ENCODE measurements around the gene FNBP1. TPM values are rescaled to one million over a fixed set of nuclear protein-coding genes. Genes with fewer than 3 reads are reported as not detected.
A peak's percentile ranks its signal among the peaks of the same experiment; 100 is the strongest.

FNBP1 gene
- total RNA-seq, 1 donor from 2014 or later, result 50.0 TPM

DNA sequence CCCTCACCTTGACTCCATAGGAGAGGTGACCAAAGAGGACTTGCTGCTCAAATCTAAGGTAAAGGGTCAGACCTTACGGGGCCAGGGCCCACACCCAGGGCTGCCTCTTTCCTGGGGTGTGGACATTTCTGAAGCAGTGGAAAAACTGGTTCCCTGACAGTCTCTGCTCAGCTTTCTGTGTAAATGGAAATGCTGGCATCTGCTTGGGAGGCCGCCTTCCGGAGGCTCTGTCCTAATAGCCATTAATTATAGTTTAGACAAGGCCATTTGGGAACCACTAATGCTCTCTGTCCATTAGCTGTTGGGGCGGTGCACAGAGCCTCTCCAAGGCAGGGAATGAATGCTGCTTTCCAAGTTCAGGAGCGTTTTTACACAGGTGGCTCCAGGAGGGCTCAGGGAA, 190.4 kb downstream of the FNBP1 start:
- H3K27me3 ChIP-seq, result no peaks in the 10 kb centered on the region
- H3K36me3 ChIP-seq, result peaks cover 59% of the 10 kb centered on the region
- ATAC-seq, result no peak
- no peaks in the 10 kb centered on the region for H3K4me1 ChIP-seq
- no peak for DNase-seq
- H3K27ac ChIP-seq, result no peak overlapping the region
- intact Hi-C loops (cut with DNase I), result no loop called here
- TF ChIP-seq, protein P1, sequence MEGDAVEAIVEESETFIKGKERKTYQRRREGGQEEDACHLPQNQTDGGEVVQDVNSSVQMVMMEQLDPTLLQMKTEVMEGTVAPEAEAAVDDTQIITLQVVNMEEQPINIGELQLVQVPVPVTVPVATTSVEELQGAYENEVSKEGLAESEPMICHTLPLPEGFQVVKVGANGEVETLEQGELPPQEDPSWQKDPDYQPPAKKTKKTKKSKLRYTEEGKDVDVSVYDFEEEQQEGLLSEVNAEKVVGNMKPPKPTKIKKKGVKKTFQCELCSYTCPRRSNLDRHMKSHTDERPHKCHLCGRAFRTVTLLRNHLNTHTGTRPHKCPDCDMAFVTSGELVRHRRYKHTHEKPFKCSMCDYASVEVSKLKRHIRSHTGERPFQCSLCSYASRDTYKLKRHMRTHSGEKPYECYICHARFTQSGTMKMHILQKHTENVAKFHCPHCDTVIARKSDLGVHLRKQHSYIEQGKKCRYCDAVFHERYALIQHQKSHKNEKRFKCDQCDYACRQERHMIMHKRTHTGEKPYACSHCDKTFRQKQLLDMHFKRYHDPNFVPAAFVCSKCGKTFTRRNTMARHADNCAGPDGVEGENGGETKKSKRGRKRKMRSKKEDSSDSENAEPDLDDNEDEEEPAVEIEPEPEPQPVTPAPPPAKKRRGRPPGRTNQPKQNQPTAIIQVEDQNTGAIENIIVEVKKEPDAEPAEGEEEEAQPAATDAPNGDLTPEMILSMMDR (IDR thresholded peaks at IDR 0.05), result no peak
- H3K4me3 ChIP-seq, result no peak overlapping the region
- no peaks in the 10 kb centered on the region for H3K9me3 ChIP-seq

DNA sequence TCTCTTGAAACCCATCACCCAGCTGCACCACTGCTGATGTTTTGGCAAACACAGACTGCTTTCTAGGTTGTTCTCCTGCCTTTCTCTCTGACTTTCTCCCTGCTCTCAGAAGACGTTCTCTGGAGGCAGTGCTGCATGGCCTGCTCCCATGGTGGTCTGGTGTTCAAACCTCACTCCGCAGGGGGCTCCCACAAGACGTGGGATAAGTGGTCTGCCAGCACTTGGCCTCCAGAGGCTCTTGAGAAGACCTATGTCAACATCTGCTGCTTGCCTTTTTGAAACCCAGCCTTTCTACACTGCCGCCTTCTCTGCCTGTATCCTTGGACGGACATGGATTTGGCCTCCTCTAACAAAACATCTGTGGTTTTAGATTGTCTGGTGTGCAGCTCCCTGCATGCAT, 191.2 kb downstream of the FNBP1 start:
- H3K36me3 ChIP-seq, result peaks cover 59% of the 10 kb centered on the region
- no peaks in the 10 kb centered on the region for H3K27me3 ChIP-seq
- no peak overlapping the region for H3K4me3 ChIP-seq
- TF ChIP-seq, protein P1 (IDR thresholded peaks at IDR 0.05), result no peak
- H3K4me1 ChIP-seq, result no peaks in the 10 kb centered on the region
- no peak overlapping the region for H3K27ac ChIP-seq
- ATAC-seq (no peak), DNase-seq (no peak)
- no peaks in the 10 kb centered on the region for H3K9me3 ChIP-seq
- intact Hi-C loops (cut with DNase I), result no loop called here

DNA sequence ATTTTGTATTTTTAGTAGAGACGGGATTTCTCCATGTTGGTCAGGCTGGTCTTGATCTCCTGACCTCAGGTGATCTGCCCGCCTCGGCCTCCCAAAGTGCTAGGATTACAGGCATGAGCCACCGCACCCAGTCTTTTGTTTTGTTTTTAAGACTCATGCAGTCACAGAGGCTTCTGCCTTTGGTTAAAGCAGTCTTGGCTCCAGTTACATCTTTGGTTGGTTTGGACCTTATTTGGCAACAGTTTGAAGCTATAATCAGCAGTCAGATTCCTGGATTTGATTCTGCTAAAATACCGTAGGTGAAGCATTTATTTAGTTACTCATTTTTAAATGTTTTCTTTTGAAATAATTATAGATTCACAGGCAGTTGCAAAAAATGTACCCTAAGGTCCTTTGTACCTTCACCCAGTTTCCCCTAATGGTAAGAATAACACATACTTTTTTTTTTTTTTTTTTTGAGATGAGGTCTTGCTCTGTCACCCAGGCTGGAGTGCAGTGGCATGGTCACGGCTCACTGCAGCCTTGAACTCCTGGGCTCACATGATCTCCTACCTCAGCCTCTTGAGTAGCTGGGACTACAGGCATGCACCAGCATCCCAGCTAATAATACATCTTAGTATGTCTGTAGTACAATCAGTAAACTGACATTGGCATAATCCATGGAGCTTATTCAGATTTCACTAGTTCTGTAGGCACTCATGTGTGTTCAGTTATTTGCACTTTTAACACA, 192.0 kb downstream of the FNBP1 start:
- H3K4me3 ChIP-seq, result no peak overlapping the region
- DNase-seq (no peak), ATAC-seq (no peak)
- H3K27ac ChIP-seq, result no peak overlapping the region
- no peaks in the 10 kb centered on the region for H3K27me3 ChIP-seq
- TF ChIP-seq, protein P1 (IDR thresholded peaks at IDR 0.05), result no peak
- H3K9me3 ChIP-seq, result no peaks in the 10 kb centered on the region
- H3K4me1 ChIP-seq, result no peaks in the 10 kb centered on the region
- intact Hi-C loops (cut with DNase I), result no loop called here
- peaks cover 51% of the 10 kb centered on the region for H3K36me3 ChIP-seq

DNA sequence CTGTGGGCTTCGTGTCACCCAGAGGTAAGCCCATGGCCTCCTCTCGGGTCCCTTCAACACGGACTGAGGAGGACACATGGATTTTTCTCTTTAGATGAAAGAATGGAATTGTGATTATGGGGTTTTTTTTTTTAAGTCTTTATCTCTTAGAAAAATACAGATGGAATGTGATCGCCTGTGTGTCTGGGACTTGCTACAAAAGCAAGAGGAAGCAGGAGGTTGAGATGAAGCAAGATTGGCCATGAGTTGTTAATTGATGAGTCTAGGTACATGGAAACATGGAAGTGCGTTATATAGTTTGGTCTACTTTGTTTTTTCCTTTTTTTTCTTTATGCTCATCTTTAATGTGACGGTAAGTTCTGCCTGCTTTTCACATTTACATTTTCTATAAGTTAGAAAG, 193.1 kb downstream of the FNBP1 start:
- no peak overlapping the region for H3K27ac ChIP-seq
- no peaks in the 10 kb centered on the region for H3K27me3 ChIP-seq
- no peaks in the 10 kb centered on the region for H3K4me1 ChIP-seq
- H3K9me3 ChIP-seq, result no peaks in the 10 kb centered on the region
- peaks cover 50% of the 10 kb centered on the region for H3K36me3 ChIP-seq
- no peak for DNase-seq
- H3K4me3 ChIP-seq, result no peak overlapping the region
- intact Hi-C loops (cut with DNase I), result loop anchor here (5.0 kb wide), 1 partner anchor 448 kb away; no protein-coding TSS in a partner anchor
- TF ChIP-seq, protein P1 (IDR thresholded peaks at IDR 0.05), result no peak
- no peak for ATAC-seq

DNA sequence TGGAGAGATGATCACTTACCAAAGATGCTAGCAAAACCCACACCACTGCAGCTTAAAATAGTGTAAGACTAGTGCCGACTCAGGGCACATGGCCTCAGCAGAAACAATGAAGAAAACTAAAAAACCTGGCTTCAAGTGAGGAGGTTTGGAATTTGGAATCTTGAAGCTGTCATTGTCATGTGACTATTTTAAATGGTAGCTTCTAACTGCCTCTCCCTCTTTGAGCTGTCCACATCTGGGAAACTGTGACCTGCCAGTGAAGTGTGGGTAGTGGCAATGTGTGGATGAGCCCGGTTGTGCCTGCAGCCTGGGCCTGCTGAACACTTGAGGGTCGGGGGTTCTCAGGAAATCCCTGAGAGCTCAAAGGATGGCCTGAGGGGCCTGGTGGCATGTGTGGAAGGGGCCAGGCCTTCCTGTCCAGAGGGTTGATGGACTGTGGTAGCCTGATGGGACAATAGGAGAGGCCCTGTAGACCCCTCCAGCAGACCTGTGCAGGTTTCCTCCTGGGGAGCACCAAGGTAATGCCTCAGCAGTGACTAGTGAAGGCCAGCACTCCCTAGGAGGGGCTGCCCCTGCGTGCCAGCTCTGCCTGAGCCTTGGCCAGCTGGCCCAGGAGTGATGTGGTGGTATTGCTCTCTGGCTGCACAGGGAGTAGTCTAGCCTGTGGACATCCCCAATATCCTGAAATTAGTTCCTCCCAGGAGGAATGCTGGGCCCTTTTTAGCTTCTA, 194.1 kb downstream of the FNBP1 start:
- TF ChIP-seq, protein P1 (IDR thresholded peaks at IDR 0.05), result no peak
- Histone ChIP-seq H3K9me3 (no peaks in the 10 kb centered on the region), H3K4me1 (no peaks in the 10 kb centered on the region), H3K27ac (no peak overlapping the region), H3K4me3 (no peak overlapping the region), H3K36me3 (peaks cover 41% of the 10 kb centered on the region), H3K27me3 (no peaks in the 10 kb centered on the region)
- DNase-seq, result no peak
- intact Hi-C loops (cut with DNase I), result loop anchor here (5.0 kb wide), 1 partner anchor 447 kb away; no protein-coding TSS in a partner anchor
- ATAC-seq, result peak; percentile 15

Data from upper lobe of right lung (tissue), 1 donor.